ENCODE data around the gene CDK15.

The CDK15 gene

DNA sequence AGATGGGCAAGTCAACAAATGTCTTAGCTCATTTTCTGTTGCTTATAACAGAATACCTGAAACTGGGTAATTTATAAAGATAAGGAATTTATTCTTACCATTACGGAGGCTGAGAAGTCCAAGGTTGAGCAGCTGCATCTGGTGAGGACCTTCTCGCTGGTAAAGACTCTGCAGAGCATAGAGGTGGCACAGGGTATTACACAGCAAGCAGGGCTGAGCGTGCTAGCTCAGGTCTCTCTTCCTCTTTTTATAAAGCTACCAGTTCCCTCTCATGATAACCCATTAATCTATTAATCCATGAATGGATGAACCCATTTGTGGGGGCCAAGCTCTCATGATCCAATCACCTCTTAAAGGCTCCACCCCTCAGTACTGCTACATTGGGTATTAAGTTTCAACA is 109.1 kb downstream of the CDK15 start:
- DNase-seq, result no peak

- no peak for DNase-seq
Observed at GRCh38 chr2:201916565-201916964, 110.2 kb downstream of the CDK15 start.

DNA sequence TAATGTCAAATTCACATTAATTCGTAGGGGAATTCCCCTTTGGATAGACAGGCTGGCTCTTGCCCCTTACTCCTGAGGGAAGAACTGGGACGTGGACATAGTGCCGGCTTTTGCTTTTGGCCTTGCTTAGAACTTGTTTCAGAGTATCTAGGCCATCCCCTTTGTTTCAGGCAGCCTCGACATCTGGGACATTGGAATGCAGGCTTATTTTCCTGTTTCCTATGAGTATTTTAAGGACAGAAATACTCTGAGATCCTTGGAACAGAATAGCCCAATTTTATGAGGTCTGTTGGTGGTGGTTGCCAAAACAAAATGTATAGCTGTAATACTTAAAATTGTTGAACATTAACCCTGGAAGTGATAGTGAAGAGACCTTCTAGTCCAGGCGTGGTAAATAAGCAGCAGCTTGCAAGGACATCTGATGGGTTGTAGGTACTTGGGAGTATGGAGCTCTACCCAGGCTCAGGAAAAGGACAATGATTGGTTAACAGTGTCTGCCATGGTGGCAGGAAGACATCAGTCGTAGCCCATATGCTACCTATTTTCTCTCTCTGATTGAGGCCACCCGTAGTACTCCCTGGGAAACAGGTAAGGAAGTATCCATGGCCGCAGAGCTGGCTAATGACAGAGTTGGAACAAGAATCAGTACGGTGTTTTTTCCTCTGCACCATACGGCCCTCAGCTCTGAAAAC is 112.4 kb downstream of the CDK15 start:
- DNase-seq, result no peak

GRCh38 chr2:201919308-201919634 is 112.9 kb downstream of the CDK15 start:
- no peak for DNase-seq

DNA sequence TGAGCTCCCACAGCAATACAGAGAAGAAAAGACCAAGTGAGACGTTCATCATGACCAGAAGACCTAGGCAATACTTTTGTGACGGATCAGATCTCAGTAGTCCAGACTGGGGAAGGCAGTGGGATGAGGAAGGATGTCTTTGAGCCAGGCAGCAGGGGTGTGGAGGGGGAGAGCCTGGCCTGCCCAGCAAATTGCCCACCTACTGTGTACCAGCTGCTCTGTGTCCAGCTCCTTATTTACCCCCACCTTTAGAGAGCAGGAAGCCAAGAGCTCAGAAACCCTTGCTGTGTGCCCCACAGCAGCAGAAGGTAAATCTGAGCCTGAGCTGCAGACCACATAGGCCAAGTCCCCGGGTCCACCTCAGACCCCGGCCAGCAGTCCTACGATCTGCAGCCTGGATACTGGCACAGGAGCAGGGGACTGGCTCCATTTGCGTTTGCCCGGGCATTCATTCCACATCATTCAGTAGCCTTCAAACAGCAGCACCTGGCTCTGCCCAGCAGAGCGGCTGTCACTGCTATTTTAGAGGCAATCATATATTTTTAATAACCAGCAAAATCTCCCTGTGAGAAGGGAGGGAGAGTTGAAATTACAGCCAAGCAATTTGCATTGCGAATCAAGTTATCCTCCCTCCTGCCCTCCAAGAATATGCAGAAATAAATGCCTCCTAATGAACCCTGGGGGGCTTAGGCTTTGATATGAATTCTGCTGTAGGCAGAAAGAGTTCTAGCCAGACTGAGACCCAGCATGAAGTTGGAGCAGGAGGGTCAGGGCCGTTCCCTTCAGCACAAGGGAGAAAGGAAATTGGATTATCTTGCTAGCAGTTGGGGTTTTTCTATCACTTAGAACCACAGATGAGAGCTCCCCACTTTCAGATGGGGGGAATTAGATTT is 117.3 kb downstream of the CDK15 start:
- no peak for DNase-seq

DNA sequence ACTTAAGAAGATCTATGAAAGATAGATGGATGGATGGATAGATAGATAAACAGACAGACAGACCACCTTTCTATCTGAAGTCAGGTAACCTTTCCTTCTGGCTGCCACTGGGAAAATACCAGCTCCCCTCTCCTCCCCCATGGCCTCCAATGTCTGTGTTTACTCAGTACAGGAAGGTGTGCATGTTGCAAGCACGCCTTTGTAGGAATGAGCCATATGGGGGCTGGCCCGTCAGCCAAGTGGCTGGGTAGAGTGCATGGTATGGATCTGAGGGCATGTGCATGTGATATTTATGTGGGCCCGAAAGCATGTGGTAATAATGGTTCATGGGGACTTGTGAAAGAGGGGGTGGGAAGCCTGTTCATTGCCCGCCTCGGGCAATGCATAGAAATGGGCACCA is 118.1 kb downstream of the CDK15 start:
- DNase-seq, result no peak

GRCh38 chr2:201925056-201925455 is 118.7 kb downstream of the CDK15 start:
- DNase-seq, result no peak

GRCh38 chr2:201926067-201926466 is 119.7 kb downstream of the CDK15 start:
- no peak for DNase-seq

- peak; percentile 13 for DNase-seq
Observed at GRCh38 chr2:201928363-201928762, 122.0 kb downstream of the CDK15 start.

GRCh38 chr2:201929281-201930026 is 123.1 kb downstream of the CDK15 start:
- peak; percentile 67 for DNase-seq

- no peak for DNase-seq
Observed at GRCh38 chr2:201930043-201930442, 123.7 kb downstream of the CDK15 start.

DNA sequence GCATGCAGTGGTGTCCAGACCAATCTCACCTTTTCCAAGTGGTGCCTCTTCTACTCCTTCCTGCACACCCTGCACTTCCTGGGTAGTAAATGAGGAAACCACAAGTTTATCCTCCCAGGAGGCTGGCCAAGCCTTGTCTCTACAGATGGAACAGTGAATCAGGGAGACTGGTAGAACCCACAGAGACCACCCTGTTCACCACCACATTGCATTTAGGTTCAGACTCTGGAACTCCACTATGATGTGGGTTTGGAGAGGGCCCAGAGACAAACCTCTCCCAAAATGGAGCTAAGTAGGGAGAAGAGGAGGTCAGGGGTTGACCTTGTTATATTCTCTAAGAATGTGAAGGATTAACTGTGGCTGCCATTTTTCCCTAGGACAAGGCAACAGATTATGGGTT is 124.5 kb downstream of the CDK15 start:
- DNase-seq, result no peak

DNA sequence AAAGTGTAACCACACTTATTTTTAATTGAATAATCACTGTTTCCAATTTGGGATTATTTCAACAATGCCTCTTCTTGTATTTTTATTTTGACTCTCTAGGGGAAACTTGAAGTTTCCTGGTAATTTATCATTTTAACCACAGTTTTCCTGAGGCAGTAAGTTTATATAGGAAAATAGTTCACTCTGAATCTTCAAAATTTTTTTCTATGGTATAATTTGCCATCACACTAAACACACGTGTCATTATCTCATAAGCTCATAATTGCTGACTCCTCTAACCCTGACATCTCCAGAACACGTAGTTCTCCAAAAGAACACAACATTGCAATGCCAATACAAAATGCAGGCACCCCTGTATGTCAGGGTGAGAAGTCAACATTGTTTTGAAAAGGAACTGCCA is 125.1 kb downstream of the CDK15 start:
- no peak for DNase-seq

DNA sequence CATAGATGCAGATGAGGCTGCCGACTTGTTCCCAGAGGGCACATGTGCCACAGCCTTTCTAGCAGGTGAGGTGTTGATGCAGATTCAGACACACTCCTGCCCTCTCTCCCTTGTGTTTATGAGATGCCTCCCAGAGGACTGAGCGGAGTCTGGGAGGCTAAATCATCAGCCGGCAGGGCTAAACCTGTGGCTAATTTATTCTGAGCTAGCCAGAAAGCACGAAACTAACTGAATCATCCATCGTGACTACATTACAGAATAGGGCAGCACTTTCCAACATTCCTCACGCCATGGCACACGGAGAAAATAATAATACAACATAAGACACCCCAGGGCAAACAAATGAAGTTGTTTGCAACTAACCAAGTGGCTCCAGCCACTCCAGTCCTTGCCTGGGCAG is 125.6 kb downstream of the CDK15 start:
- no peak for DNase-seq

DNA sequence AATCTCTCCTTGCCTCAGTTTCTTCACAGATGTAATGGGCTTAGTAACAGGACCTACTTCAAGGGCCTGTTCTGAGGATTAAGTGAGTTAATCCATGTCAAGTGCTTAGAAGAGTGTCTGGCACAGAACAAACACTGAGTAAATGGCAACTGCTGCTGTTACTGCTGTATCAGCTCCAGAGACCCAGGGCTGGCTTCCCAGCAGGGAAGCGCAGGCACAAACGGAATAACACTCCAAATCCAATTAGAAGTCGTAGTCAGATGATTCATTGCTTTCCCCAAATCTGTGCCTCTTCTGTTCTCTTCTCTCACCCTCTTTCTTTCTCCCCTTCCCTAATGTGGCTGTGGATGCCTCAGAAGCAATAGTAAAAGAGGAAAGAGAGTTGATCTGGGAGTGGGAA is 126.2 kb downstream of the CDK15 start:
- DNase-seq, result peak; percentile 19

- no peak for DNase-seq
Observed at GRCh38 chr2:201933792-201934237, 127.5 kb downstream of the CDK15 start.

- DNase-seq, result no peak
Observed at GRCh38 chr2:201936817-201937216, 130.5 kb downstream of the CDK15 start.

GRCh38 chr2:201937343-201937742 is 131.0 kb downstream of the CDK15 start:
- no peak for DNase-seq

DNA sequence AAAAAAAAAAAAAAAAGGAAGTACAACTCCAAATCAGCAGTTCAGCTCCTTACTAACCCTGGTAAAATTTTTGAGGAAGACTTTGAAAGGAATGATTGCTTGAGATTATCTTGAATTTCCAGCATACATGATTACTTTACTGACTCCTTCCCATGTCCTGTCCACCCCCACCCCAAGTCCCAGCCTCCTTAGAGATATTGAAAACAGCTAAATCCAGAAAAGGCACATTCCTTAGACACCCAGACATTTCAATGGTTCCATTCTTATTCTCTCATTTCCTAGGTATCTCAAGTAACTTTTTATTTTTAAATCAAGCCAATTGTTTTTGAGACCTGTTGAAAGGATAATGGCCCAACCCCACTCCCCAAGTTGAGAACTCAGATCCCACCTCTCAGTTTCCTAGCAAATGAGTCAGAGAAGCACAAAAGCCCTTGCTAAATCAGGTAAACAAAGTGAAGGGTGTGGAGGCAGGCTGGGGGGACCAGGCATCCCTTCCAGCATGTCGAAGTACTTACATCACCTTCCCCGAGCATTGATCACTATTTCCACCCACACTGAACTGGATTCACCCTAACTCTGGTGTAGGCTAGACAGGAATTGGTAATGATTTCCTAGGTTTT is 131.9 kb downstream of the CDK15 start:
- no peak for DNase-seq

GRCh38 chr2:201938781-201939180 is 132.4 kb downstream of the CDK15 start:
- no peak for DNase-seq

DNA sequence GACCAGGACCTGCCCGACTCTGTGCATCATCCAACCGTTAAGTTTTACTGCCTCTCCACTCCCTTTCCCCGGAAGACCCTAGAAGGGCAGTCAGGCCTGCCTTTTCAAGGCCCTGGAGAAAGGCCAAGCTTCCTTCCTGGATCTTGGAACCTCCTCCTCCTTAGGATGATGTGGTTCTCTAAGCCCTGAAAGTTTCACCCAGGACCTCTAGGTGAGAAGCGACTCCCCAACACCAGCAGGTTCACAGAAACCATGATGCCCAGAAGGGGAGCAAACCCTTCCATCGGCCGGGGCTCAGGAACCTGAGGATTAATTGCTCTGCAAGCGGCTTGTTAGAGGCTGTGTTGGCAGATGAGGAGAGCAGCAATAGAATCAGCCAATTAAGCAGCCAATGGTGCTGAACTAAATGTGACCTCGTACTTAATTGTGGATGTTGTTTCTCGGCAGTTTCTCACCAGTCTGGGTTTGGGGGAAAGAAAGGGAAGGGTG is 133.2 kb downstream of the CDK15 start:
- DNase-seq, result peak; percentile 42

- no peak for DNase-seq
Observed at GRCh38 chr2:201942531-201942930, 136.2 kb downstream of the CDK15 start.
